ENCODE results near the gene LCT. TPM values are rescaled to one million over a fixed set of nuclear protein-coding genes. Genes with fewer than 3 reads are reported as not detected.

The LCT gene
- total and polyA plus RNA-seq, 2 of the 13 experiments (the other 11 are each of a cell fraction or from before 2014, with no cell fraction given), result not detected

DNA sequence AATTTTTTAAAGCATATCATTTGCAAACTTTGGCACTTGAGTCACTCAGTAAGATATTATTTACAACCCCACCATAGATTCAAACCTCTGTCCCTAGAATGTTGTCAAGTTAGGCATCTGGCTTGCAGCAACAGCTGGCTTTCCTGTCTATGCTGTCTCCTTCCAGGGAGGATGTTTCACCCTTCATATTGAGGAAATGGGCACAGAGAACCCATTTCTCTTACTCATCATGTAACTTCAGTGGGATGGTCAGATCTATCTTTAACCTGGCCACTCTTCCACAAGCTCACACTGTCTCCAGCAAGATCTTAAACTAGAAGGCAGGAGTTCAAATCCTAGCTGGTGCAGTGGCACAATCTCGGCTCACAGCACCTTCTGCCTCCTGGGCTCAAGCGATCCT, 15.8 kb downstream of the LCT start:
- ChIA-PET CTCF (ENCODE audit: low intra/inter-chr PET ratio, low total read pairs) (no interaction called here), POLR2A (no interaction called here)
- Histone ChIP-seq H3K9ac (ENCODE audit: insufficient read depth, low read depth, low read length) (no peak overlapping the region), H3K4me2 (ENCODE audit: low read depth, low read length) (no peak overlapping the region), H3K36me3 (replicated peaks in 1 of 2; ENCODE audit: control insufficient read depth in 1 of 2, insufficient read depth in 2 of 2, low read length in 2 of 2) (no peaks in the 10 kb centered on the region), H3K4me3 (replicated peaks in 1 of 3; ENCODE audit: insufficient read depth in 1 of 3, low read depth in 2 of 3, low read length in 3 of 3) (no peak overlapping the region), H2AFZ (ENCODE audit: low read length) (no peak overlapping the region), H3K9me3 (ENCODE audit: low read length) (no peaks in the 10 kb centered on the region; the same call in 1 of the 2 replicates), H4K20me1 (ENCODE audit: insufficient read depth, low read length) (no peaks in the 10 kb centered on the region), H3K79me2 (ENCODE audit: insufficient read depth, low read length) (no peaks in the 10 kb centered on the region), H3K27ac (ENCODE audit: extremely low read length, insufficient read depth, low read length) (no peak overlapping the region), H3K4me1 (ENCODE audit: insufficient read depth, low read length) (no peaks in the 10 kb centered on the region), H3K27me3 (ENCODE audit: control insufficient read depth in 1 of 2, insufficient read depth in 2 of 2, low read length in 2 of 2) (peaks cover 0 to 11% of the 10 kb centered on the region in 2 experiments; a peak in 3 of 5 replicates)
- BruUV-seq (replicated peaks), result no TSS peak
- TF ChIP-seq CHD2 (IDR thresholded peaks at IDR 0.05; ENCODE audit: low read depth, low read length) (no peak), ZNF614 (CRISPR knock-in tag; IDR thresholded peaks at IDR 0.05; ENCODE audit: borderline replicate concordance) (no peak), ATF1 (CRISPR knock-in tag; IDR thresholded peaks at IDR 0.05) (no peak), ZNF549 (CRISPR knock-in tag; IDR thresholded peaks at IDR 0.05) (no peak), ZNF44 (CRISPR knock-in tag; IDR thresholded peaks at IDR 0.05) (no peak)
- TF ChIP-seq, protein P1, sequence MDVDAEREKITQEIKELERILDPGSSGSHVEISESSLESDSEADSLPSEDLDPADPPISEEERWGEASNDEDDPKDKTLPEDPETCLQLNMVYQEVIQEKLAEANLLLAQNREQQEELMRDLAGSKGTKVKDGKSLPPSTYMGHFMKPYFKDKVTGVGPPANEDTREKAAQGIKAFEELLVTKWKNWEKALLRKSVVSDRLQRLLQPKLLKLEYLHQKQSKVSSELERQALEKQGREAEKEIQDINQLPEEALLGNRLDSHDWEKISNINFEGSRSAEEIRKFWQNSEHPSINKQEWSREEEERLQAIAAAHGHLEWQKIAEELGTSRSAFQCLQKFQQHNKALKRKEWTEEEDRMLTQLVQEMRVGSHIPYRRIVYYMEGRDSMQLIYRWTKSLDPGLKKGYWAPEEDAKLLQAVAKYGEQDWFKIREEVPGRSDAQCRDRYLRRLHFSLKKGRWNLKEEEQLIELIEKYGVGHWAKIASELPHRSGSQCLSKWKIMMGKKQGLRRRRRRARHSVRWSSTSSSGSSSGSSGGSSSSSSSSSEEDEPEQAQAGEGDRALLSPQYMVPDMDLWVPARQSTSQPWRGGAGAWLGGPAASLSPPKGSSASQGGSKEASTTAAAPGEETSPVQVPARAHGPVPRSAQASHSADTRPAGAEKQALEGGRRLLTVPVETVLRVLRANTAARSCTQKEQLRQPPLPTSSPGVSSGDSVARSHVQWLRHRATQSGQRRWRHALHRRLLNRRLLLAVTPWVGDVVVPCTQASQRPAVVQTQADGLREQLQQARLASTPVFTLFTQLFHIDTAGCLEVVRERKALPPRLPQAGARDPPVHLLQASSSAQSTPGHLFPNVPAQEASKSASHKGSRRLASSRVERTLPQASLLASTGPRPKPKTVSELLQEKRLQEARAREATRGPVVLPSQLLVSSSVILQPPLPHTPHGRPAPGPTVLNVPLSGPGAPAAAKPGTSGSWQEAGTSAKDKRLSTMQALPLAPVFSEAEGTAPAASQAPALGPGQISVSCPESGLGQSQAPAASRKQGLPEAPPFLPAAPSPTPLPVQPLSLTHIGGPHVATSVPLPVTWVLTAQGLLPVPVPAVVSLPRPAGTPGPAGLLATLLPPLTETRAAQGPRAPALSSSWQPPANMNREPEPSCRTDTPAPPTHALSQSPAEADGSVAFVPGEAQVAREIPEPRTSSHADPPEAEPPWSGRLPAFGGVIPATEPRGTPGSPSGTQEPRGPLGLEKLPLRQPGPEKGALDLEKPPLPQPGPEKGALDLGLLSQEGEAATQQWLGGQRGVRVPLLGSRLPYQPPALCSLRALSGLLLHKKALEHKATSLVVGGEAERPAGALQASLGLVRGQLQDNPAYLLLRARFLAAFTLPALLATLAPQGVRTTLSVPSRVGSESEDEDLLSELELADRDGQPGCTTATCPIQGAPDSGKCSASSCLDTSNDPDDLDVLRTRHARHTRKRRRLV (CRISPR knock-in tag; IDR thresholded peaks at IDR 0.05), result no peak
- TF ChIP-seq, protein P2, sequence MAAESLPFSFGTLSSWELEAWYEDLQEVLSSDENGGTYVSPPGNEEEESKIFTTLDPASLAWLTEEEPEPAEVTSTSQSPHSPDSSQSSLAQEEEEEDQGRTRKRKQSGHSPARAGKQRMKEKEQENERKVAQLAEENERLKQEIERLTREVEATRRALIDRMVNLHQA (CRISPR knock-in tag; IDR thresholded peaks at IDR 0.05), result no peak
- DNase-seq (ENCODE audit: low spot score), result no peak
- intact Hi-C loops (cut with micrococcal nuclease; ENCODE audit: unreplicated experiment) (no loop called here), in situ Hi-C loops (cut with HindIII; ENCODE audit: extremely low pct_ligation_motif_present, low pct_unique_long_range_greater_than_20kb) (no loop called here)
- FAIRE-seq, result no peak
- 26% methylated on average over 2 of the region's 2 CpGs for WGBS (ENCODE audit: low lambda C conversion rate)
- no peak for ATAC-seq

Measured in HepG2 (cell line).